Inferior parietal cortex (tissue), 1 donor: ENCODE results near the gene AP3B2.

Experiments
- DNase-seq: peaks from one replicate; pipeline ENCODE4 v3.0.0-alpha.2; 2016; ENCODE audit errors: extremely low spot score

Gene AP3B2

DNA sequence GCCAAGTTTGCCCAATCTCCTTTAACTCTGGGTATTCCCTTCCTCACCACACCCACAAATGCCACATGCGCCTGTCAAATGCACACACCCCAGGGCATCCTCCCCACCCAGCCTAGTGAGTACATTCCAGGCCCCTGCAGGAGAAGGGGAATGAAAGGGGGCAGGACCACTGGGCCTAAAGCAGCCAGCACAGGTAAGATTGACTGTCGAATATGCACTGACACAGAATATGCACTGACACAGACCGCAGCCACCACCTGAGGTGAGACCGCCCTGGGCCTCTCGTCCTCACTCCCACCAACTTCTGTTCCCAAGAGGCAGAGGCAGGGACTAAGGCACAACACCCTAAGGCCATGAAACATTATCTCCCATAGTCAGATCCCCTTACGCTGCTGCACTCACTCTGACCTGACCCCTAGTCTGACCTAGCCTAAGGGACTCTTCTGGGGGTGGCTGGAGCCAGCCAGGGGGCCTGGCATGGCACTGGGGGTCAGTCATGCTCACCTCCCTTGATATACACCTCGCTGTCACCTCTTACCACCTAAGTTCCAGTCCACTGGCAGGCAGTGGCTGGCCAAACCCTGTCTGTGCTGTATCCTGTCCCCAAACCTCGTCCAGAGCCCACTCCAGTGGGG is 10.8 kb downstream of the AP3B2 start:
- DNase-seq, result no peak

DNA sequence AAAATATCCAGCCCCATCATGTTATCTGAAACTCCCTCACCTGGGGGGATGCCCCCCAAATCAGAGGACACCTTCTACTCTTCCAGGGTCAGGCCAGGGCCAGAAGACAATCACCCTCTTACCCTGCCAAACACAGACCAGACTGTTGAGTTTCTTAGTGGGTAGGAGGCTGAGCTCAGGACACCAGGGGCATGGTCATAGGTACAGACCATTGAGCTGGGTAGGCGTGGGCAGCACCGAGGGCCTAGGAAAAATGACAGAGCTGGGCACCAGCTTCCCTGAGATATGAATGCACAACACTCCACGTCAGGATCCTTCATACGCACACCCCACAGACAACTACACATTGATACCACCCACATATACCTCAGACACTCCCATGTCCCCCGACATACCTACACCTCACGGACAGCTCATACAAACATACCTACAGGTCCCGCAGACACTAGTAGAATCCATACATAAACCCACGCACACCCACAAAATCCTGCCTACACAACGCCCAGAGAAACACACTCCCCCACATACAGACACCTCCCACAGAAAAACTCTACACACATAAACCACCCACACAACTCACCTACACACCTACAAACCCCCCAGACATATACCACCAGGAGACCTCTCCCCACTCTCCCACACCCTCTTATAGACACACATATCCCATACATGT is 11.8 kb downstream of the AP3B2 start:
- DNase-seq, result no peak

DNA sequence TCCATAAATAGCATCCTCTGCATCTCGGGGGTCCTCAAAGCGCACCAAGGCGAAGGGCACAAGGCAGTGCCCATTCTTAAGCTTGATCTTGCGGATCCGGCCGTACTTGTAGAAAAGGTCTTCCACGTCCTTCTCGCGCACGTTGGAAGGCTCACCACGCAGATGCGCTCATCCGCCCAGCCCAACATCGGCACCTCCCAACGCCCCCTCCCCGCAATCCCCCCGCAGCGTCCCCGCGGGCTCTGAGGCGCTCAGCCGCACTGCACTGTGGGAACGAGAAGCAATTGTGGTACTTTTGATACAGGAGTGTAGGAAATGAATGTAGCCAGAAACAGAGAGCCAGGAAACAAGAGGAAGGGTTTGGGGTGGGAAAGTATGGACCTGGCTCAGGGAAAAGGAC is 17.5 kb downstream of the AP3B2 start:
- DNase-seq, result no peak

DNA sequence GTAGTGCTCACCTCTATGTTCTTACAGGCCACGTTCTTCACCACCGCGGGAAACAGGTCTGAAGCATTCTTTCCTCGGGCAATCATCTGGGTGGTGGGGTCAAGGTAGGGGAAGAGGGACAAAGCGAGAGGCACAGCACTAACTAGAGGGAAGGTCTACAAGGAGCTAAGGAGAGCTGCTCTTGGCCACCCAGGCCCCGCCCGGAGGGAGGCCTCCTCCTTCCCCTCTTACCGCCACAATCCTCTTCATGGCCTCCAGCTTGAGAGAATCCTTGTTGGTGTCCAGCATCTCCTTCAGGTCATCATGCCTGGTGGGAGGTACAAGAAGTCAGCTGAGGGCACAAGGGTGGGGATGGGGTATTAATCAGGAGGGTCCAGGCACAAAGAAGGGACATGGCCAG is 20.5 kb downstream of the AP3B2 start:
- DNase-seq, result no peak

DNA sequence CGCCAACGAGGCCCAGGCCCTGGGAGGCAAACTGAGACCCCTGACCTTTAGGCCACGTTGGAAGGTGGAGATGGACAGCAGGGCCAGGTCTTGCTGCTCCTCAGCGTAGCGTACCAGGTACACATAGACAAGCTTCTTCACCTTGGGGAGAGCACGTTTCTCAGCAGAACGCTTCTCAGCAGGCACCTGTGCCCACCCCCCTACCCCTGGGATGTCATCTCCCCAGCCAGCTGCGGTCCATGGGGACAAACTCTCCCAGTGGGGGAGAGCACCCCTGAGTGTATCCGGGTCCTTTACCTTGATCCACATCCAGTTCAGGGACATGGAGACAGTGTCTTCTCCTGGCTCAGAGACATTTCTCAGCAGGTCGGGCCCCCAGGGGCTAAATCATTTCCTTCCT is 21.0 kb downstream of the AP3B2 start:
- DNase-seq, result no peak

DNA sequence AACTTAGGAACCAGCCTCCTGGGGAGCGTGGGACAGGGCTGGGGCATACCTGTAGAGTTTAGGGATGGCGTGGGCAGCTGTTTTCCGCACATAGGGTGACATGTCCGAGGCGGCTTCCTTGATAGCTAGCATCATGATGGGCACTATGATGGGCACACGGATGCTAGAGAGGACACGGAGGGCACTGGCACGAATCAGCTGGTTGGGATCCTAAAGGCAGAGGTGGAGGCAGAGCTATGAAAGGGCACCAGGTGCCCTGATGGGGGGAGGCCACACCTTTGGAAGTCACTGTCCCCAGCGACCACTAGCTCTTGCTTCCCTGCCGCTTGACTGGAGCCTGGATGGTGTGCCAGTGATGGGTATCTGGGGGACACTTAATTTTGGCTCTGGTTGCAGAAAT is 28.3 kb downstream of the AP3B2 start:
- no peak for DNase-seq

DNA sequence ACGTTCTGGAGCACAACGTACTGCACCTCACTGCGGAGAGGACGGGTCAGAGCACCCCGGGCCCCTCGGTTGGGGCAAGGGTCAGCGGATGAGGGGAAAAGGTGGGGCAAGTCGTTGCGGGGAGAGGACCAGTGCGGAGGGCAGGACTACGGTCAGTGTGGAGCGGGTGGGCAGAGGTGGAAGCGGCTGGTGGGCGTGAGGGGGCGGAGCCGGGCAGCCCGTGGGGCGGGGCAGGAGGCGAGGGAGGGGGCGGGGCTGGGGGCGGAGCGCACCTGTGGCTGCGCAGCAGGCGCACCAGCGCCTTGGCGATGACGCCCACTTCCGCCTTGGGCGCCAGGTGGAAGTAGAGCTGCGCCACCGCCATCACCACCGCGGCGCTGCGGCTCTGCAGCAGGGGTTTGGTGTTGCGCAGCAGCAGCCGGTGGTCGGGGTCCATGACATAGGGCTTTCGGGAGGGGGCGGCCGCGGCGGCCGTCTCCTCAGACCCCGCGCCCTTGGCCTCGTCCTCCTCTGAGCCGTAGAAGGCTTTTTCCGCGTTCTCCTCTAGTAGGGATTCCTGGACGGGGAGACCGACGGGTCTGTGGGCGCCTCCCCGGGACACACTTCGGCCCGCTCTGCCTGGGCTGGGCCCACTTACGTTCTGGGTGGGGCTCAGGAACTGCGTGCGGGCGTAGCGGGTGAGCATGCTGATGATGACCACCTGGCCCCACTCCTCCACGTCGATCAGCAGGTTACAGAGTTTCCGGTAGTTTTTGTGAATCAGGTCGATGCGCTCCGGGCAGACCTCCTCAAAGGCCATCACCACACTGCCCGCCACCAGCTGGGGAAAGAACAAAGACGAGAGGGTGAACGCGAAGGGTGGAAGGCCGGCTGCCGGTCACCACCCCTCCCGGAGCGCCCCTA is 29.2 kb downstream of the AP3B2 start:
- no peak for DNase-seq

DNA sequence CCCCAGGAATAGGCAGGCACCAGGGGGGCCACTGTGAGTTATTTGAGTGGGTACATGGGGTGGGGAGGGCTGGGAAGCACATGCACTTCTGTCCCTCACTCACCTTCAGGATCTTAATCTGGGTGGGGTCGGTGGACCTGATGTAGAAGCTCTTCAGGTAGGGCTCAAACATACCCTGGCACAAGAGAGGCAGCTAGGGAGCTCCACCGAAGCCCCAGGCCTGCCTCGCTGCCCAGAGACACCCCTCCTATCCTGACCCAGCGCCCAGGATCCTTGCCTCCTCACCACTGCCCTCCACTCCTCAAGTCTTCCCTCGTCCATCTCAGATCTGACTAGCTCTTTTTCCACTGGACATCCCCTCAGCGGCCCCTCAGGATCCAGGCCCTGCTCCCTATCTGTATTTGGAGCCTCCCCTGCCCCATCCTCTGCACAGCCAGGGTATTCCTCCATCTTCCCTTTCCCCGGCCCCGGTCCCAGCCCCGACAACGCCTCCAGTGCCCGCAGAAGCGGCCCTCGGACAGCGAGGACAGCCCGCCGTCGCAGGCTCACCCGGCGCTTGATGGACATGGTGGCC is 30.0 kb downstream of the AP3B2 start:
- no peak for DNase-seq

DNA sequence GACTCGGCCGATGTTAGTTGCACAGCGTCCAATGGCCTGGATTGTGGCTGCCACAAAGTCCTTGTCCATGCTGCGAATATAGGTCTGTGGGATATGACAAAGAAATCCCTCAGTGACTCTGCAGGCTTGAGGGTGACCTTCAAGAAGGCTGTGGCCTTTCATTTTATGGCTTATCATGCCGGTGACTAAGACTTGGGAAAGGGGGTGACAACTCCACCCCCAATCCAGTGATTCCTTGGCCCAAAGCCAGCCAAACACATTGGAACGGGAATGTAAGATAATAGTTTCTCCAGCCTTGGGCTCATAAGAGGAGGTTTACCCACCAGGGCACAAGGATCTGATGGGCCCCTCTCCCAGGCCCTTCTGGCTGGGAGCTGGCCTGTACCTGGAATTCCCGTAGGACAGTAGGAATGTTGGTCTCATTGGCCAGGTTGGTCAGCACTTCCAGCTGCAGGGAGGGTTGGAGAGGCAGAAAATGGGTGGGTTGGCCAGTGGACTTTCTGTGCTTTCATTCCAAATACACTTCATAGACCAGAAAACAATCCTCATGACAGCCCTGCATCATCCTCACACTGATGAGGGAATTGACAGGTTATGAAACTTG is 31.9 kb downstream of the AP3B2 start:
- DNase-seq, result no peak

DNA sequence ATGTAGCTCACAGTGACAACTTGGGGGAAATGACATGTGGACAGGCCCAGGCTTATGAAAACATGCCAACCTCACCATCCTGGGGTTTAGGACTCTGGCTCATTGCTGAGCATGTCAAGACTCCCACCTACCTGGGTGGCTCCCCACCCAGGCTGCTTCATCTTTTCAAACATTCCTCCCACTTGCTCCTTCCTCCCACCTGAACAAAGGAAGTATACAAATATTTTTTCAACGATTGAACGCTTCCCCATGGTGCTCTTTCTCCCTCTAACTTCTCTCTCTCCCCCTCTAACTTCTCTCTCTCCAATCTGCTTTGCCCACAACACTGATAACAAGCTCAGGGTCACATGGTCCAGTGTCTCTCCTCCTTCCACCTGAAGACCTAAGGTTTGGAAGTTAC is 34.8 kb downstream of the AP3B2 start:
- no peak for DNase-seq

DNA sequence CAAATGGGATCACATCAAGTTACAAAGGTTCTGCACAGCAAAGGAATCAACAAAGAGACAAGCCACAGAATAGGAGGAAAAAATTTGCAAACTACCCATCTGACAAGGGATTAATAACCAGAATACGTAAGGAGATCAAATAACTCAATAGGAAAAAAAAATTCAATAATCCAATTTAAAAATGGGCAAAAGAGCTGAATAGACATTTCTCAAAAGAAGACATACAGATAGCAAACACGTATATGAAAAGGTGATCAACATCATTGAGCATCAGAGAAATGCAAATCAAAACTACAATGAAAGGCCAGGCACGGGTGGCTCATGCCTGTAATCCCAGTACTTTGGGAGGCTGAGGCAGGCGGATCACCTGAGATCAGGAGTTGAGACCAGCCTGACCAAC is 39.0 kb downstream of the AP3B2 start:
- DNase-seq, result no peak

DNA sequence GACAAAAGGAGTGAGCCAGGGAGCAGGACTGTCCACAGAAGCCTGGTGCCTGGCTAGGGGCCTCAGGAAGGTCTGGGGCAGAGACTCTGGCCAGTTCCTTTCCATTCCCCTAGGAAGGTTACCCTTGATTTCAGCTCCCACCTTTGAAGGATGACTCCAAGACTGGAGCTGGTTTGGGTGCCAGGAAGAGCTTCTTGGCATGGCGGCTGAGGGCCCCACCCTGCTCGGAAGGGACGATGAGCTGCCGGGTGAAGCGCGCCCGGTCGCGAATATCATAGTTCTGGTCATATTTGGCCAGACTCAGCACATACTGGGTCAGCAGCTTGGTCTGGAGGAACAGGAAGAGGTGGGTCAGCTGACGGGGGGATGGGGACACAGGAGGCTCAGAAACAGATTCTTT is 43.1 kb downstream of the AP3B2 start:
- DNase-seq, result no peak

DNA sequence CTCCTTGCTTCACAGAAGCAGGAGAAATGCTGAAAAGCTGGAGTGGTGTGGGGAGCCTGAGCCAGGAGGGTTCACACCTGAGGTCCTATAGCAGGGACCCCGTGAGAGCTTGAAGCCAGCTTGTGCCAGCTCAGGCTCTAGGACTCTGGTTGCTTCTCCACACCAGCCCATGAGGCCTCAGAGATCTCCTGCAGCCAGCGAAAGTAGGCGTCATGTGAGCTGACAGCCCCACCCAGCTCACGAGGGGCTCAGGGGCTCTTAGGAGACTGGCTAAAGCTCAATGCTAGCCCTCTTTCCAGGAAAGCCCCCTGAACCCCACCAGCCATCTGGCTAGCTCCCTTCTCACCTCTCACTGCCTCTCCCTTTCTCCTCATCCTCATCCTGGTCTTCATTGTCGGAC is 45.7 kb downstream of the AP3B2 start:
- DNase-seq, result no peak

DNA sequence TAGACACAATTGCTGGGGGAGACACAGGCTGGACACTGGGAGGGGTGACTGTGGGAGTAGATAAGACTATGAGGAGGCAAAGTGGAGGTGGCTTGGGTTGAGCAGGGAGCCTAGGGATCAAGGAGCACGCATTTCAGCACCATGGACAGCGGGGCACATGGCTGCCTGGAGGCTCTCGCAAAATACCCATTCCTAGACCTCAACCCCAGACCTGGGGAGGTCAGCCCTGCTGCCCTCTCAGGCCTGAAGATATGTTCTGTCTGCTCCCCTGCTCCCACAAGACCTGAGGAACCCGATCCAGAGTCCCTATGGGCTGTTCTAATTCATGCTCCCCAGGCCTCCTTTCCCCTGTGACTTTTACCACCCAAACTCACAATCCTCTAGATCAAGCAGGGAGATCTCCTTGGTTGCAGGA is 46.5 kb downstream of the AP3B2 start:
- DNase-seq, result no peak

DNA sequence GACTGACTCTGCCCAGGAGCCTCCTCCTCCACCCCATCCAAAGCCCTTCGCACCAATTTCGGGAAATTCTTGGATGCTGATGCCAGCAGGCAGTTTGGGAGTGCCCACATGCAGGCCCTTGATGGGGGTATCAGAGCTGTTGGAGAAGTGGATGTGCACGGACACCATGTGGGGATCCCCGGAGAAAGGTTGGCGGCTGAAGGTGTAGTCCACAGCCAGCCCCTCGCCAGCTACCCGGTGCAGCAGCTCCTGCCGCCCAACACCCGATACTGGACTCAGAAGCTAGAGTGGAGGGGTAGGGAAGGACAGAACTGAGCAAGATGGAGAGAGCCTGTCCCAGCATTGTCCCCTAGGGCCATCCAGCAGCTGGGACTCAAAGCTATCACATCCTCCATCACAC is 47.0 kb downstream of the AP3B2 start:
- DNase-seq, result no peak

DNA sequence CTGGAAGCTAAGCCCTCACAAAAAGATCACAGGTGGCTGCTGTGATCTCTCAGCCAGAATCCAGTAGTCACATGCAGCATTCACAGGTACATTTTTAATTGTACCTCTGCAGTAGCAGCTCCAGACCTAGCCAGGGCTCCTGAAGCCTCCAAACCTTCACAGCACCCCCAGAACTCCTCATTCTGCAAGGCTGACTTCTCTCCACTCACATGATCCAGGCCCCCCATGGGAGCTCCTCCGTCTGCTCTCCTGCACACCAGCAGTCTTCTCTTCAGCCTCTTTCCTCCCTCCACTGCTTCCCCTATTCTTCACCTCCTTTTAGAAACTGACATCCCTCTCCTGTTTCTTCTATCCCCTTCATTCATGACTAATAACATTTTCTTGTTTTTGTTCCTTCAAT is 49.3 kb downstream of the AP3B2 start:
- peak; percentile 17 for DNase-seq

DNA sequence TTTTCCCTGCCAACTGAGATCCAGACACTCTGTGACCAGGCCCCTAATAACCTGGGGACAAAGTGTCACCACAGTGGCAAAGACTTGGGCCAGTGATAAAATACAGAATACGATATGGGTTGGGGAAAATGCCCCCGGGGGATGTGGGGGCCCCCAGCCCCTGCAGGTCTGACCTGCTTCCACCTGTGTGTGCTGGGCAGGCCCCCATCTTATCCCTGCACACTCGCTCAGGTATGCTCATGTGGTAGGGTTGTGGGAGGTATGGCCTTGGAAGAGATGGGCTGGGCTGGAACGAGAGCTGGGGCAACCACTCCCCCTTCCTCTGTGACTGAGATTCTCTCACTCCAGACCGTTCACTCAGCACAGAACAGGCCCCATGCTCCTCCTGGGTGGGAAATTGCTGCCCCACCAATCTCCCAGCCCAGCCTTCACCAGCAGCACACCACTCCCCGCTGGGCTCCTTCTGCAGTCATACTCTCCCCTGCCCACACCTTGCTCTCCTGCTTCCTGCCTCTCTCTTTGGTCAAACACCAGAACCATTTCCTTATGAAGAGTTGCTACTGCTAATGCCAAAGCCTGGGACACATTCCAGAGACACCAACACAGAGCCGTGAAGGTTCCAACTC is 52.9 kb downstream of the AP3B2 start:
- no peak for DNase-seq

DNA sequence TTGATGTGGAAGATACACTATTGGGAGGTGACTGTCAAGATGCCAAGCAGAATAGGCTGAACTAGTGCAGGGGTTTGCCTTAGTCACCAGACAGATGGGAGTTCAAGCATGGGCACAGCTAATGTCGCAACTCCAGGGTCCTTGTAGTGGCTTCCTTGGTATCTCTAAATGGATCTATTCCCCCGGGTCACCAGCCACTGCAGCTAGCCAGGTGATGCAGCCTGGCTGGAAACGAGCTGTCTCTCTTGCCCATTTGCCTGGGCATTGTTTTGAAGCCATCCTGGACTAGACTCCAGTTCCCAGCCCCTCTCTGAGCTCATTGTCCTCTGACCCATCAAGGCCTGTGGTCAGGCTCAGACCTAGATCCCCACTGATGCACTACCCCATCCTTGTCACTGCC is 54.1 kb downstream of the AP3B2 start:
- no peak for DNase-seq

DNA sequence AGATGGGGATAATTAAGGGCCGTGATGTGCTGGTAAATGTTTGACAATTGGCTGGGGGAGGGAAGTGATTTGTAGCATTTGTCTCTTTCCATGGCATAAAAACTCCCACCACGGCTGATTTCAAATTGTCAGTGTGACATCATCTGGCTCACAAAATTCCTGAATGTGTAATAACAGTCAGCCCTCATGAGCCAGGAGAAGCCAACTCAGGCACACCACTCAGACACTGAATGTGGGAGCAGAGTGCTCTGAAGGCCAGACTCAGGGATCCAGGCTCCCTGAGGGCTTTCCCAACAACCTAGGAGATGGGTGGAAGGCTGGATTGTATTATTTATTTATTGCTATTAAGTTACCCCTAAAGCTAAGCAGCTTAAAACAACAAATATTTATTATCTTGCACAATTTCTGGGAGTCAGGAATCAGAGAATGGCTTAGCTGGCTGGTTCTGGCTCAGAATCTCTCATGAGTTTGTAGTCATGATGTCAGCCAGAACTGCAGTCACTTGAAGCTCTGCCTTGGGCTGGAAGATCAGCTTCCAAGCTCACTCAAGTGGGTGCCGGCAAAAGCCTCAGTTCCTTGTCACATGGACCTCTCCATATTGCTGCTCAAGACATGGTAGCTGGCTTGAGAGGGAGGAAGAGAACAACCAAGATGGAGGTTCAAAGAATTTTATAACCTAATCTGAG is 56.0 kb downstream of the AP3B2 start:
- no peak for DNase-seq

DNA sequence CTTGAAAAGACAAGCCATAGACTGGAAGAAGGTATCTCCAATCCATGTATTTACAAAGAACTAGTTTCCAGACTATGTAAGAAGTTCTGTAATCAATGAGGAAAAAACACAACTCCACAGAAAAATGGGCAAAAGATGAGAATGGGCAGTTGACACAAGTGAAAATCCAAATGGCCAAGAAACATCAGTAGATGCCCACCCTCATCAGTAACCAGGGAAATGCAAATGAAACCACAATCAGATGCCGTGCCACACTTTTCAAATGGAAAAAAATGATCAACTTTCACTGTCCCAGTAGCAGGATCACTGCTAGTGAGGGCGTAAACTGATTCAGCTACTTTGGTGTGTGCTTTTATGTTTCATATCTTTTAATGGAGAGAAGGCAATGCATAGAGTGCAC is 58.0 kb downstream of the AP3B2 start:
- no peak for DNase-seq

DNA sequence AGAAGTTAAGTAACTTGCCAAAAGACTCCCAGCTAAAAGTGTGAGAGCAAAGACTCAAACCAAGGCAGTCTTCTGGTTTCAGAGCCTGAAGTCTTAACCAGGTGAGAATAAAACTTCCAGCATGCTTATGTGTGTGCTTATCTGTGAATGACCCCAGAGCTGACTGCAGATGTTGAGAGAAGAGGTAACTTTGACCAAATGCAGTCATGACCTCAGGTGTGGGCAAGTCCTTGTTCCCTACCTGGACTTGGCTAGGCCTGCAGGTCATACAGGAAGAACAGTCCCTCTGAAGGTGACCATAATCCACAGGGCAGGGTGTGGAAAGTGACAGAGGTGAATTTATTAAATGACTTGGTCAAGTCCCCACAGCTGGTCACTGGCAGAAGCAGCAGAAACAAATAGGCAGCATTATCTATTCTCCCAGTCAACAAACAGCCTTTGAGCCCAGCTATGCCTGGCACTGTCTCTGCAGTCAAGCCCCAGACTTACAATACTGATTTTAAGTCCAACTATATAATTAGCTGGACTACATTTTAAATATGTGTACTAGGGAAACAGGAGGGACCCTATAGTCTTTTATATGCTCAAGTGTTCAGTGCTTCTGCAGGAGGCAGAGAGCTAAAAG is 59.5 kb downstream of the AP3B2 start:
- peak; percentile 47 for DNase-seq
